ENCODE data around the gene TRIM7.

DNA sequence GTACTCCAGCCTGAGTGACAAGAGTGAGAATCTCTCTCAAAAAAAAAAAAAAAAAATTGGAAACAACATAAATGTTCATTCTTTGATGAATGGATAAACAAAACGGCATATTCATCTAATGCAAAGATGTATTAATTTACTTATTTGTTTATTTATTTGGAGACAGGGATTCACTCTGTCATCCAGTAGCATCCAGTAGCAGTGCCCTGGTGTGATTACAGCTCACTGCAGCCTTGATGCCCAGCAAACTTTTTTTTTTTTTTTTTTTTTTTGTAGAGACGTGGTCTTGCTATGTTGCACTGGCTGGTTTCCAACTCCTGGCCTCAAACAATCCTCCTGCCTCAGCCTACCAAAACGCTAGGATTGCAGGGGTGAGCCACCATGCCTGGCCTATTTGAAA lies 33.2 kb downstream of the TRIM7 start:
- TF ChIP-seq, protein P1, sequence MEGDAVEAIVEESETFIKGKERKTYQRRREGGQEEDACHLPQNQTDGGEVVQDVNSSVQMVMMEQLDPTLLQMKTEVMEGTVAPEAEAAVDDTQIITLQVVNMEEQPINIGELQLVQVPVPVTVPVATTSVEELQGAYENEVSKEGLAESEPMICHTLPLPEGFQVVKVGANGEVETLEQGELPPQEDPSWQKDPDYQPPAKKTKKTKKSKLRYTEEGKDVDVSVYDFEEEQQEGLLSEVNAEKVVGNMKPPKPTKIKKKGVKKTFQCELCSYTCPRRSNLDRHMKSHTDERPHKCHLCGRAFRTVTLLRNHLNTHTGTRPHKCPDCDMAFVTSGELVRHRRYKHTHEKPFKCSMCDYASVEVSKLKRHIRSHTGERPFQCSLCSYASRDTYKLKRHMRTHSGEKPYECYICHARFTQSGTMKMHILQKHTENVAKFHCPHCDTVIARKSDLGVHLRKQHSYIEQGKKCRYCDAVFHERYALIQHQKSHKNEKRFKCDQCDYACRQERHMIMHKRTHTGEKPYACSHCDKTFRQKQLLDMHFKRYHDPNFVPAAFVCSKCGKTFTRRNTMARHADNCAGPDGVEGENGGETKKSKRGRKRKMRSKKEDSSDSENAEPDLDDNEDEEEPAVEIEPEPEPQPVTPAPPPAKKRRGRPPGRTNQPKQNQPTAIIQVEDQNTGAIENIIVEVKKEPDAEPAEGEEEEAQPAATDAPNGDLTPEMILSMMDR (IDR thresholded peaks at IDR 0.05 in 2 of 3, conservative IDR thresholded peaks at IDR 0.05 in 1 of 3; ENCODE audit: borderline replicate concordance in 1 of 3, insufficient read depth in 1 of 3, low read depth in 2 of 3, low read length in 2 of 3) = no peak
- TF ChIP-seq YY1 (IDR thresholded peaks at IDR 0.05; ENCODE audit: extremely low read depth, insufficient replicate concordance, low read depth, low read length) (no peak), CBX3 (IDR thresholded peaks at IDR 0.05; ENCODE audit: low read depth) (no peak), EZH2 (IDR thresholded peaks at IDR 0.05) (no peak), CEBPB (IDR thresholded peaks at IDR 0.05; ENCODE audit: low read depth) (no peak), POLR2A (IDR thresholded peaks at IDR 0.05; ENCODE audit: borderline replicate concordance, extremely low read depth, insufficient read depth, insufficient read length) (no peak), SP1 (IDR thresholded peaks at IDR 0.05; ENCODE audit: low read depth) (no peak), ZNF274 (IDR thresholded peaks at IDR 0.05; ENCODE audit: low read depth, low read length) (no peak)
- TF ChIP-seq, protein P2, sequence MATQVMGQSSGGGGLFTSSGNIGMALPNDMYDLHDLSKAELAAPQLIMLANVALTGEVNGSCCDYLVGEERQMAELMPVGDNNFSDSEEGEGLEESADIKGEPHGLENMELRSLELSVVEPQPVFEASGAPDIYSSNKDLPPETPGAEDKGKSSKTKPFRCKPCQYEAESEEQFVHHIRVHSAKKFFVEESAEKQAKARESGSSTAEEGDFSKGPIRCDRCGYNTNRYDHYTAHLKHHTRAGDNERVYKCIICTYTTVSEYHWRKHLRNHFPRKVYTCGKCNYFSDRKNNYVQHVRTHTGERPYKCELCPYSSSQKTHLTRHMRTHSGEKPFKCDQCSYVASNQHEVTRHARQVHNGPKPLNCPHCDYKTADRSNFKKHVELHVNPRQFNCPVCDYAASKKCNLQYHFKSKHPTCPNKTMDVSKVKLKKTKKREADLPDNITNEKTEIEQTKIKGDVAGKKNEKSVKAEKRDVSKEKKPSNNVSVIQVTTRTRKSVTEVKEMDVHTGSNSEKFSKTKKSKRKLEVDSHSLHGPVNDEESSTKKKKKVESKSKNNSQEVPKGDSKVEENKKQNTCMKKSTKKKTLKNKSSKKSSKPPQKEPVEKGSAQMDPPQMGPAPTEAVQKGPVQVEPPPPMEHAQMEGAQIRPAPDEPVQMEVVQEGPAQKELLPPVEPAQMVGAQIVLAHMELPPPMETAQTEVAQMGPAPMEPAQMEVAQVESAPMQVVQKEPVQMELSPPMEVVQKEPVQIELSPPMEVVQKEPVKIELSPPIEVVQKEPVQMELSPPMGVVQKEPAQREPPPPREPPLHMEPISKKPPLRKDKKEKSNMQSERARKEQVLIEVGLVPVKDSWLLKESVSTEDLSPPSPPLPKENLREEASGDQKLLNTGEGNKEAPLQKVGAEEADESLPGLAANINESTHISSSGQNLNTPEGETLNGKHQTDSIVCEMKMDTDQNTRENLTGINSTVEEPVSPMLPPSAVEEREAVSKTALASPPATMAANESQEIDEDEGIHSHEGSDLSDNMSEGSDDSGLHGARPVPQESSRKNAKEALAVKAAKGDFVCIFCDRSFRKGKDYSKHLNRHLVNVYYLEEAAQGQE (IDR thresholded peaks at IDR 0.05; ENCODE audit: low read depth) = no peak
- TF ChIP-seq, protein P3, sequence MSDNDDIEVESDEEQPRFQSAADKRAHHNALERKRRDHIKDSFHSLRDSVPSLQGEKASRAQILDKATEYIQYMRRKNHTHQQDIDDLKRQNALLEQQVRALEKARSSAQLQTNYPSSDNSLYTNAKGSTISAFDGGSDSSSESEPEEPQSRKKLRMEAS (IDR thresholded peaks at IDR 0.05) = no peak
- TF ChIP-seq, protein P4, sequence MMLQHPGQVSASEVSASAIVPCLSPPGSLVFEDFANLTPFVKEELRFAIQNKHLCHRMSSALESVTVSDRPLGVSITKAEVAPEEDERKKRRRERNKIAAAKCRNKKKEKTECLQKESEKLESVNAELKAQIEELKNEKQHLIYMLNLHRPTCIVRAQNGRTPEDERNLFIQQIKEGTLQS (IDR thresholded peaks at IDR 0.05) = no peak

Data from HCT116 (cell line).